K562 (cell line): ENCODE data around the gene BRICD5. TPM values are rescaled to one million over a fixed set of nuclear protein-coding genes. Genes with fewer than 3 reads are reported as not detected.
A peak's percentile ranks its signal among the peaks of the same experiment; 100 is the strongest.

Experiments
- CBFB ChIP-seq: sonication (generic); formaldehyde crosslinking; IDR thresholded peaks from 2 replicates; pipeline ENCODE4 v1.4.0; 2020; ENCODE audit warnings: mild to moderate bottlenecking, missing genetic modification reagents
- CHD2 ChIP-seq: IDR thresholded peaks from 2 replicates; pipeline ENCODE4 v1.6.1; 2011; ENCODE audit warnings: low read depth, low read length
- CREB3 ChIP-seq: fragments of 450-650 bp; conservative IDR thresholded peaks from 2 replicates; pipeline ENCODE4 v1.6.1; 2016; ENCODE audit warnings: missing genetic modification characterization, low read depth, mild to moderate bottlenecking, missing compliant biosample characterization, moderate library complexity
- CREM ChIP-seq: IDR thresholded peaks from 2 replicates; pipeline ENCODE4 v1.6.1; 2014; ENCODE audit warnings: antibody characterized with exemption, low read depth
- EGR1 ChIP-seq: fragments of 450-650 bp; conservative IDR thresholded peaks from 2 replicates; pipeline ENCODE4 v1.6.1; 2017; ENCODE audit warnings: mild to moderate bottlenecking
- HMGN3 ChIP-seq: IDR thresholded peaks from 2 replicates; pipeline ENCODE4 v1.6.1; 2011; ENCODE audit warnings: borderline replicate concordance, low read depth, mild to moderate bottlenecking, mixed read lengths, low read length; ENCODE audit not compliant: insufficient read length; ENCODE audit errors: extremely low read depth
- IFI16 ChIP-seq: fragments of 250-450 bp; sonication (Bioruptor Pico); IDR thresholded peaks from 2 replicates; pipeline ENCODE4 v2.1.2; 2022; ENCODE audit warnings: mild to moderate bottlenecking, inconsistent platforms
- LARP7 ChIP-seq: fragments of 450-650 bp; IDR thresholded peaks from 2 replicates; pipeline ENCODE4 v1.6.1; 2016
- LEF1 ChIP-seq: fragments of 450-650 bp; IDR thresholded peaks from 2 replicates; pipeline ENCODE4 v1.6.1; 2016; ENCODE audit warnings: mild to moderate bottlenecking
- MAZ ChIP-seq, 2 experiments: fragments of 450-650 bp in 1 of 2; sonication (generic) in 1 of 2; formaldehyde crosslinking; IDR thresholded peaks in 1 of 2; conservative IDR thresholded peaks in 1 of 2; 2 replicates each; pipeline versions ENCODE4 v1.4.0 to v1.5.0; 2020; ENCODE audit warnings: mild to moderate bottlenecking in 1 of 2, missing genetic modification reagents in 1 of 2
- MCM5 ChIP-seq: fragments of 450-650 bp; IDR thresholded peaks from 2 replicates; pipeline ENCODE4 v1.6.1; 2016; ENCODE audit warnings: low read depth
- NCOR1 ChIP-seq: fragments of 450-650 bp; IDR thresholded peaks from 2 replicates; pipeline ENCODE4 v1.6.1; 2016; ENCODE audit warnings: mild to moderate bottlenecking, moderate library complexity
- NFATC3 ChIP-seq: fragments of 450-650 bp; IDR thresholded peaks from 2 replicates; pipeline ENCODE4 v1.6.1; 2017; ENCODE audit warnings: mild to moderate bottlenecking
- PHF21A ChIP-seq: fragments of 450-650 bp; IDR thresholded peaks from 2 replicates; pipeline ENCODE4 v1.6.1; 2017; ENCODE audit warnings: low read depth, borderline replicate concordance
- POLR2A ChIP-seq: fragments of 450-650 bp; conservative IDR thresholded peaks from 2 replicates; pipeline ENCODE4 v1.6.1; 2016
- POLR2G ChIP-seq: fragments of 200-400 bp; formaldehyde crosslinking; IDR thresholded peaks from 2 replicates; pipeline ENCODE4 v1.6.1; 2017; ENCODE audit warnings: low read depth, mild to moderate bottlenecking, antibody characterized with exemption, low read length, moderate library complexity
- TBL1XR1 ChIP-seq, 2 experiments: IDR thresholded peaks; 2 replicates each; pipeline ENCODE4 v1.6.1; 2012; ENCODE audit warnings: improper control_type of control experiment in 2 of 2, low read length in 2 of 2, mild to moderate bottlenecking in 1 of 2
- ZNF445 ChIP-seq: fragments of 250-450 bp; sonication (Bioruptor Pico); IDR thresholded peaks from 2 replicates; pipeline ENCODE4 v1.4.0; 2020; ENCODE audit warnings: low read depth, mild to moderate bottlenecking, moderate library complexity
- polyA plus RNA-seq, 8 experiments: library from polyadenylated mRNA; depleted of rRNA in 4 of 8; stranded (reverse) in 5 of 8; unstranded in 3 of 8; fragments of >200 nt; fragmentation: Nextera tagmentation in 2 of 8; fragmentation: Illumina TruSeq in 1 of 8; extraction: Ambion mirVana in 2 of 8; extraction: Trizol in 1 of 8; gene quantifications; 2 replicates each; pipeline versions ENCODE4 v1.2.1 to v1.2.3, GENCODE V29; 2011 to 2014; ENCODE audit warnings: inconsistent platforms in 1 of 8, missing spikeins in 1 of 8
- total RNA-seq, 7 experiments: library from RNA; depleted of rRNA in 6 of 7; stranded (reverse); fragments of >200 nt in 6 of 7; fragmentation: Illumina TruSeq in 2 of 7; extraction: Trizol in 2 of 7; gene quantifications; 2 replicates each; pipeline versions ENCODE4 v1.2.1 to v1.2.3, GENCODE V29; 2011 to 2021; ENCODE audit warnings: low replicate concordance in 1 of 7
- TF ChIP-seq, protein P1 (sequence below): sonication (generic); formaldehyde crosslinking; IDR thresholded peaks from 2 replicates; pipeline ENCODE4 v1.8.1; 2023; ENCODE audit warnings: mild to moderate bottlenecking, missing genetic modification reagents
- TF ChIP-seq, protein P2 (sequence below): sonication (generic); formaldehyde crosslinking; IDR thresholded peaks from 2 replicates; pipeline ENCODE4 v1.8.0; 2022; ENCODE audit warnings: missing genetic modification reagents, mild to moderate bottlenecking, moderate library complexity, borderline replicate concordance
- TF ChIP-seq, protein P3 (sequence below), 2 experiments: fragments of 450-650 bp; conservative IDR thresholded peaks; 2 replicates each; pipeline ENCODE4 v1.6.1; 2017; ENCODE audit warnings: mild to moderate bottlenecking in 2 of 2, moderate library complexity in 2 of 2
- TF ChIP-seq, protein P4 (sequence below): fragments of 200-800 bp; sonication (Bioruptor generic); IDR thresholded peaks from 2 replicates; pipeline ENCODE4 v1.6.1; 2017; ENCODE audit warnings: missing genetic modification characterization, missing compliant biosample characterization

BRICD5 gene
- total and polyA plus RNA-seq, 9 of the 15 experiments (the other 6 are each of a cell fraction or from before 2014, with no cell fraction given) = 0.24 to 15.1 (median 2.4) TPM; not detected in 1

- no peak for TF ChIP-seq CREB3
- TF ChIP-seq, protein P1, sequence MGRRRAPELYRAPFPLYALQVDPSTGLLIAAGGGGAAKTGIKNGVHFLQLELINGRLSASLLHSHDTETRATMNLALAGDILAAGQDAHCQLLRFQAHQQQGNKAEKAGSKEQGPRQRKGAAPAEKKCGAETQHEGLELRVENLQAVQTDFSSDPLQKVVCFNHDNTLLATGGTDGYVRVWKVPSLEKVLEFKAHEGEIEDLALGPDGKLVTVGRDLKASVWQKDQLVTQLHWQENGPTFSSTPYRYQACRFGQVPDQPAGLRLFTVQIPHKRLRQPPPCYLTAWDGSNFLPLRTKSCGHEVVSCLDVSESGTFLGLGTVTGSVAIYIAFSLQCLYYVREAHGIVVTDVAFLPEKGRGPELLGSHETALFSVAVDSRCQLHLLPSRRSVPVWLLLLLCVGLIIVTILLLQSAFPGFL (CRISPR knock-in tag) = no peak
- peak; percentile 34 for TF ChIP-seq CREM
- TF ChIP-seq CHD2 = no peak
- peak; percentile 69 for TF ChIP-seq POLR2A
- TF ChIP-seq ZNF445 (CRISPR knock-in tag) = no peak
- TF ChIP-seq EGR1 = 0 out of 2 replicates have a peak, but pooled peaks have one; percentile 33
- TF ChIP-seq IFI16 = no peak
- TF ChIP-seq, protein P2, sequence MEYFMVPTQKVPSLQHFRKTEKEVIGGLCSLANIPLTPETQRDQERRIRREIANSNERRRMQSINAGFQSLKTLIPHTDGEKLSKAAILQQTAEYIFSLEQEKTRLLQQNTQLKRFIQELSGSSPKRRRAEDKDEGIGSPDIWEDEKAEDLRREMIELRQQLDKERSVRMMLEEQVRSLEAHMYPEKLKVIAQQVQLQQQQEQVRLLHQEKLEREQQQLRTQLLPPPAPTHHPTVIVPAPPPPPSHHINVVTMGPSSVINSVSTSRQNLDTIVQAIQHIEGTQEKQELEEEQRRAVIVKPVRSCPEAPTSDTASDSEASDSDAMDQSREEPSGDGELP (CRISPR knock-in tag) = peak; percentile 59; the same call in 1 of the 2 replicates
- TF ChIP-seq POLR2G = peak; percentile 73
- 0 out of 4 replicates have a peak, but pooled peaks of 1 of the 2 experiments have one; percentile 11 for TF ChIP-seq TBL1XR1 (IDR thresholded peaks at IDR 0.05; ENCODE audit: low read length in 2 of 2)
- 0 out of 2 replicates have a peak, but pooled peaks have one; percentile 48 for TF ChIP-seq PHF21A
- TF ChIP-seq, protein P3, sequence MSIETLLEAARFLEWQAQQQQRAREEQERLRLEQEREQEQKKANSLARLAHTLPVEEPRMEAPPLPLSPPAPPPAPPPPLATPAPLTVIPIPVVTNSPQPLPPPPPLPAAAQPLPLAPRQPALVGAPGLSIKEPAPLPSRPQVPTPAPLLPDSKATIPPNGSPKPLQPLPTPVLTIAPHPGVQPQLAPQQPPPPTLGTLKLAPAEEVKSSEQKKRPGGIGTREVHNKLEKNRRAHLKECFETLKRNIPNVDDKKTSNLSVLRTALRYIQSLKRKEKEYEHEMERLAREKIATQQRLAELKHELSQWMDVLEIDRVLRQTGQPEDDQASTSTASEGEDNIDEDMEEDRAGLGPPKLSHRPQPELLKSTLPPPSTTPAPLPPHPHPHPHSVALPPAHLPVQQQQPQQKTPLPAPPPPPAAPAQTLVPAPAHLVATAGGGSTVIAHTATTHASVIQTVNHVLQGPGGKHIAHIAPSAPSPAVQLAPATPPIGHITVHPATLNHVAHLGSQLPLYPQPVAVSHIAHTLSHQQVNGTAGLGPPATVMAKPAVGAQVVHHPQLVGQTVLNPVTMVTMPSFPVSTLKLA (conservative IDR thresholded peaks at IDR 0.05) = peak in 1 of 2 experiments; percentile 61; a peak in 2 of 4 replicates
- no peak for TF ChIP-seq MAZ (CRISPR knock-in tag; conservative IDR thresholded peaks at IDR 0.05 in 1 of 2, IDR thresholded peaks at IDR 0.05 in 1 of 2)
- peak; percentile 53 for TF ChIP-seq NCOR1
- TF ChIP-seq LARP7 = no peak
- no peak for TF ChIP-seq MCM5
- no peak for TF ChIP-seq CBFB (CRISPR knock-in tag)
- TF ChIP-seq, protein P4, sequence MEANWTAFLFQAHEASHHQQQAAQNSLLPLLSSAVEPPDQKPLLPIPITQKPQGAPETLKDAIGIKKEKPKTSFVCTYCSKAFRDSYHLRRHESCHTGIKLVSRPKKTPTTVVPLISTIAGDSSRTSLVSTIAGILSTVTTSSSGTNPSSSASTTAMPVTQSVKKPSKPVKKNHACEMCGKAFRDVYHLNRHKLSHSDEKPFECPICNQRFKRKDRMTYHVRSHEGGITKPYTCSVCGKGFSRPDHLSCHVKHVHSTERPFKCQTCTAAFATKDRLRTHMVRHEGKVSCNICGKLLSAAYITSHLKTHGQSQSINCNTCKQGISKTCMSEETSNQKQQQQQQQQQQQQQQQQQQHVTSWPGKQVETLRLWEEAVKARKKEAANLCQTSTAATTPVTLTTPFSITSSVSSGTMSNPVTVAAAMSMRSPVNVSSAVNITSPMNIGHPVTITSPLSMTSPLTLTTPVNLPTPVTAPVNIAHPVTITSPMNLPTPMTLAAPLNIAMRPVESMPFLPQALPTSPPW (CRISPR knock-in tag) = peak; percentile 49; the same call in 1 of the 2 replicates
- TF ChIP-seq HMGN3 = peak; percentile 69
- 0 out of 2 replicates have a peak, but pooled peaks have one; percentile 15 for TF ChIP-seq LEF1
- TF ChIP-seq NFATC3 = no peak
Measured at GRCh38 chr16:2210386-2211365, at the start of gene BRICD5 (continued).
